Upper lobe of left lung (tissue), 6 donors: ENCODE results near the gene RTBDN. TPM values are rescaled to one million over a fixed set of nuclear protein-coding genes. Genes with fewer than 3 reads are reported as not detected.

Experiments used
- ATAC-seq, 2 donors: fragments of 200-7000 bp; cut with Tn5 transposase; one replicate each; pipeline ENCODE4 v1.9.1; 2022; ENCODE audit warnings: mild to moderate bottlenecking in 2 of 2, moderate library complexity in 2 of 2; ENCODE audit not compliant: low FRiP score in 2 of 2
- DNase-seq, 2 donors: peaks; one replicate each; pipeline ENCODE4 v3.0.0-alpha.2; 2019 to 2020
- H3K27ac ChIP-seq, 4 donors: fragments of 200-600 bp; sonication (generic); one replicate each; pipeline ENCODE4 v1.5.1; 2016 to 2019
- H3K27me3 ChIP-seq, 4 donors: fragments of 200-600 bp; sonication (generic); one replicate each; pipeline ENCODE4 v1.5.1; 2017 to 2019
- H3K36me3 ChIP-seq, 4 donors: fragments of 200-600 bp; sonication (generic); one replicate each; pipeline ENCODE4 v1.5.1; 2016 to 2019
- H3K4me1 ChIP-seq, 4 donors: fragments of 200-600 bp; sonication (generic); one replicate each; pipeline ENCODE4 v1.5.1; 2018 to 2019
- H3K4me3 ChIP-seq, 4 donors: fragments of 200-600 bp; sonication (generic); one replicate each; pipeline ENCODE4 v1.5.1; 2017 to 2019; ENCODE audit warnings: mild to moderate bottlenecking in 2 of 4, moderate library complexity in 1 of 4
- H3K9me3 ChIP-seq, 4 donors: fragments of 200-600 bp; sonication (generic); one replicate each; pipeline ENCODE4 v1.5.1; 2018 to 2019
- EP300 ChIP-seq, 4 donors: sonication (generic); formaldehyde crosslinking; IDR thresholded peaks; one replicate each; pipeline ENCODE4 v1.5.1; 2017; ENCODE audit warnings: antibody characterized with exemption in 4 of 4, control low read depth in 2 of 4
- POLR2A ChIP-seq, 4 donors: fragments of 450-650 bp; IDR thresholded peaks; one replicate each; pipeline ENCODE4 v1.5.1; 2016 to 2017; ENCODE audit warnings: antibody characterized with exemption in 4 of 4, mild to moderate bottlenecking in 2 of 4
- POLR2AphosphoS5 ChIP-seq, 2 donors: sonication (generic); formaldehyde crosslinking; IDR thresholded peaks; one replicate each; pipeline ENCODE4 v1.5.1; 2017; ENCODE audit warnings: antibody characterized with exemption in 2 of 2
- WGBS, 2 donors: methylation state at CpG; one replicate each; pipeline ENCODE4 v1.1.5; 2017 to 2018; 5-methylcytosine and 5-hydroxymethylcytosine counted together
- total RNA-seq, 6 donors: library from RNA; depleted of rRNA in 4 of 6; stranded (reverse); fragments of >200 nt in 4 of 6; gene quantifications; one replicate each; pipeline versions ENCODE4 v1.1.0 to v1.2.1, GENCODE V29; 2016 to 2021
- TF ChIP-seq, protein P1 (sequence below), 6 experiments: fragments of 450-650 bp in 4 of 6; fragments of 200-600 bp in 2 of 6; sonication (generic) in 2 of 6; IDR thresholded peaks; one replicate each; pipeline ENCODE4 v1.5.1; 2016 to 2019; ENCODE audit warnings: antibody characterized with exemption in 6 of 6
- donor health status: DM: no; HTN: no; CAD: no; lungs with moderate emphysema.
- donor health status: DM: no; HTN: yes; CAD: no; lungs with severe emphysema.

Gene RTBDN
- total RNA-seq, 6 donors from 2014 or later = not detected

DNA sequence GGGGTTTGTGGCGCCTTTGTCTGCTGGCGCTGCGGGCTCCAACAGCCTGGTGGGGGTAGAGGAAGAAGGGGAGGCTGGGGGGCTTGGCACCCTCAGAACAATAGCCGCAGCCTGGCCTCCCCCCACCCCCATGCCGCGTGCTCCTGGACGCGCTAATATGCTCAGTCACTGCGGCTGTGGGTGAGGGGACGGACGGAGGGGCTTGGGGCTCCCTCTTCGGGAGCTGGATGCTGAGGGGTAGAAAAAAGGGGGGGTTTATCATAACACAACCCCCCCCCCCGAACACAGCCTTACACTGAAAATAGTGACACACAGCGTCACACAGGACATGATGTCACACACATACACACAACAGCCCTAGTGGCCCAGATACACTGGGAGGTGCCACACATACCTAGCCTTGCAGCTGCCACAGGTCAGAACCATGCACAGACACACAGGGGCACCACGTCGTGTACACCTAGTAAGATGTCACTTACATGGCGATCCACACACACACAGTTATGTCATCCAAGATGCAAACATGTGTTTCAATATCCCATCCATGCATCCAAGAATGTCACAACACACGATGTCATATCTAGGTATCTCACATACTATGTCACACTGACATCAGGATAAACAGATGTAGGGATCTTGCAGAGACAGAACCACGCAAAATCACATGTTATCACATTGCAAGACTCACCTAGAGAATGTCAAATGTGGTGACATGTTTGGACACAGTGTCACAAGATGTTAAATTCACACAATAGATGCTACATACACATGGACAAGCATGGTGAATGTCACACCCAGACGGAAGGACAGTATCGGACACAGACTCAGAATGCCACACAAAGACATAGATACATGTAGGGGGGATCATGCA, 4.7 kb upstream of the RTBDN start:
- TF ChIP-seq POLR2A (IDR thresholded peaks at IDR 0.05) = no peak
- TF ChIP-seq, protein P1, sequence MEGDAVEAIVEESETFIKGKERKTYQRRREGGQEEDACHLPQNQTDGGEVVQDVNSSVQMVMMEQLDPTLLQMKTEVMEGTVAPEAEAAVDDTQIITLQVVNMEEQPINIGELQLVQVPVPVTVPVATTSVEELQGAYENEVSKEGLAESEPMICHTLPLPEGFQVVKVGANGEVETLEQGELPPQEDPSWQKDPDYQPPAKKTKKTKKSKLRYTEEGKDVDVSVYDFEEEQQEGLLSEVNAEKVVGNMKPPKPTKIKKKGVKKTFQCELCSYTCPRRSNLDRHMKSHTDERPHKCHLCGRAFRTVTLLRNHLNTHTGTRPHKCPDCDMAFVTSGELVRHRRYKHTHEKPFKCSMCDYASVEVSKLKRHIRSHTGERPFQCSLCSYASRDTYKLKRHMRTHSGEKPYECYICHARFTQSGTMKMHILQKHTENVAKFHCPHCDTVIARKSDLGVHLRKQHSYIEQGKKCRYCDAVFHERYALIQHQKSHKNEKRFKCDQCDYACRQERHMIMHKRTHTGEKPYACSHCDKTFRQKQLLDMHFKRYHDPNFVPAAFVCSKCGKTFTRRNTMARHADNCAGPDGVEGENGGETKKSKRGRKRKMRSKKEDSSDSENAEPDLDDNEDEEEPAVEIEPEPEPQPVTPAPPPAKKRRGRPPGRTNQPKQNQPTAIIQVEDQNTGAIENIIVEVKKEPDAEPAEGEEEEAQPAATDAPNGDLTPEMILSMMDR (IDR thresholded peaks at IDR 0.05) = no peak
- no peak for TF ChIP-seq EP300 (IDR thresholded peaks at IDR 0.05)
- TF ChIP-seq POLR2AphosphoS5 (IDR thresholded peaks at IDR 0.05) = no peak
- H3K4me1 ChIP-seq = peaks cover 18 to 41% (median 19%) of the 10 kb centered on the region in 4 donors
- peak overlapping the region in 2 of 4 donors; percentile 21 to 40 for H3K4me3 ChIP-seq
- no peak overlapping the region for H3K27ac ChIP-seq
- H3K27me3 ChIP-seq = peaks cover 0 to 70% (median 46%) of the 10 kb centered on the region in 4 donors
- no peaks in the 10 kb centered on the region for H3K36me3 ChIP-seq
- DNase-seq = no peak
- 20 to 22% methylated on average over 15 to 19 of the region's 21 CpGs for WGBS, 2 donors
- no peaks in the 10 kb centered on the region for H3K9me3 ChIP-seq
- no peak for ATAC-seq

GRCh38 chr19:12838182-12838885, 4.0 kb upstream of the RTBDN start, which contains the start of gene MAST1:
Gene MAST1, plus strand, starts transcription at chr19:12838515. Its CDS starts 58 bp downstream, at chr19:12838573.
- peak; percentile 40 to 91 for DNase-seq
- Histone ChIP-seq H3K27ac (no peak within 1 kb of the TSS), H3K36me3 (no peaks in the 10 kb centered on the region), H3K4me1 (peaks cover 26 to 49% (median 27%) of the 10 kb centered on the region in 4 donors), H3K9me3 (no peaks in the 10 kb centered on the region), H3K4me3 (peak within 1 kb of the TSS in 3 of 4 donors; percentile 21 to 40 (median 38)), H3K27me3 (peaks cover 0 to 78% (median 52%) of the 10 kb centered on the region in 4 donors)
- ATAC-seq = peak in 1 of 2 donors; percentile 63
- 2% methylated on average over 39 of the region's 69 CpGs; no CpG with 5 or more reads in 1 of the 2 donors for WGBS, 2 donors
- no peak for TF ChIP-seq EP300 (IDR thresholded peaks at IDR 0.05)
- no peak for TF ChIP-seq POLR2A (IDR thresholded peaks at IDR 0.05)
- TF ChIP-seq, protein P1 (IDR thresholded peaks at IDR 0.05) = peak; percentile 49 to 79 (median 66)
- TF ChIP-seq POLR2AphosphoS5 (IDR thresholded peaks at IDR 0.05) = no peak

GRCh38 chr19:12837225-12837624, 2.8 kb upstream of the RTBDN start:
- ATAC-seq (no peak), DNase-seq (no peak)
- H3K36me3 ChIP-seq = no peaks in the 10 kb centered on the region
- H3K27ac ChIP-seq = no peak overlapping the region
- peaks cover 29 to 60% (median 34%) of the 10 kb centered on the region in 4 donors for H3K4me1 ChIP-seq
- no peaks in the 10 kb centered on the region for H3K9me3 ChIP-seq
- TF ChIP-seq POLR2AphosphoS5 (IDR thresholded peaks at IDR 0.05) = no peak
- TF ChIP-seq POLR2A (IDR thresholded peaks at IDR 0.05) = no peak
- no peak for TF ChIP-seq EP300 (IDR thresholded peaks at IDR 0.05)
- TF ChIP-seq, protein P1 (IDR thresholded peaks at IDR 0.05) = no peak
- H3K4me3 ChIP-seq = no peak overlapping the region
- H3K27me3 ChIP-seq = peaks cover 4 to 86% (median 56%) of the 10 kb centered on the region in 4 donors
- WGBS, 2 donors = 76 to 77% methylated on average over 4 of the region's 4 CpGs

DNA sequence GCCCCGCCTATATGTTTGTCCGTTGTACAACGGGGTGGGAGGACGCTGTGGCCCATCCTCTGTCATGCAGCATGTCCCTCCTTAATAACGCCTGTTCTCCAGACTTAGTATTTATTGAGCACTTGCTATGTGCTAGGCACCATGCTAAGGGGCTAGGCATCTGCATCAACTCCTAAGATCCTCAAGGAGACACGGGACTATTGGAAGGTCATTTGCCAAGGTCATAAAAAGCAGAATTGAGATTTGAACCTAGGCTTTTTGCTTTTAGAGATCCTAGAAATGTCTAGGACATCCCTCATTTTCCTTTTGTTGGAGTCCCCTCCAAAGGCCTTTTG, 2.1 kb upstream of the RTBDN start:
- peaks cover 29 to 60% (median 34%) of the 10 kb centered on the region in 4 donors for H3K4me1 ChIP-seq
- H3K27ac ChIP-seq = no peak overlapping the region
- H3K27me3 ChIP-seq = peaks cover 4 to 85% (median 55%) of the 10 kb centered on the region in 4 donors
- no peak for DNase-seq
- TF ChIP-seq POLR2A (IDR thresholded peaks at IDR 0.05) (no peak), EP300 (IDR thresholded peaks at IDR 0.05) (no peak), POLR2AphosphoS5 (IDR thresholded peaks at IDR 0.05) (no peak)
- TF ChIP-seq, protein P1 (IDR thresholded peaks at IDR 0.05) = no peak
- H3K4me3 ChIP-seq = no peak overlapping the region
- no peak for ATAC-seq
- WGBS, 2 donors = 7 to 12% methylated on average over 6 of the region's 6 CpGs
- H3K36me3 ChIP-seq = no peaks in the 10 kb centered on the region
- no peaks in the 10 kb centered on the region for H3K9me3 ChIP-seq
